ENCODE measurements around the gene PTPRC.

The PTPRC gene

DNA sequence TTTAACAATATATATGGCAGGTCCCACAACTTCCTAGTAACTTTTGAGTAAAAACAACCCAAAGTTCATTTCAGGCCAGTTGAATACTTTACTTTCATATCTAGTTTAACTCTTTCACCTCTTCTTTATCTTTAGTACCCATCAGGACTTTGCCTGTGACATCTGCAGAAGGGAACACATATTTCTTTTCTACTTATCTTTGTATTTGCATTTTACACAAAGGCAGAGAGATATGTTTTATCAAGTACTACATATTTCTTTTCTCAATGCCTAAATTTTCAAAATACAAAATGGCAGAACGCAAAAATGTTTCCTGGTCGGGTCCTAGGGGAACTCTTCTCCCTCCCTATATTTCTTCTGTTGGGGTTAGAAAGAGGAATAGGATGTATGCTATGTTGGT, 6.8 kb upstream of the PTPRC start:
- Histone ChIP-seq H2AFZ (ENCODE audit: low read depth) (no peak overlapping the region), H3K4me3 (IDR thresholded peaks at IDR 0.05; ENCODE audit: insufficient read depth, low read depth, low read length) (no peak overlapping the region), H3K27ac (no peak overlapping the region), H3K4me2 (no peak overlapping the region), H3K27me3 (ENCODE audit: insufficient read depth, low read depth) (no peaks in the 10 kb centered on the region), H4K20me1 (ENCODE audit: insufficient read depth) (no peaks in the 10 kb centered on the region), H3K9ac (no peak overlapping the region), H3K36me3 (ENCODE audit: insufficient read depth) (no peaks in the 10 kb centered on the region), H3K79me2 (ENCODE audit: insufficient read depth, low read depth) (no peaks in the 10 kb centered on the region), H3K4me1 (ENCODE audit: low read depth, poor library complexity, severe bottlenecking) (peaks cover 17% of the 10 kb centered on the region)
- TF ChIP-seq, protein P1, sequence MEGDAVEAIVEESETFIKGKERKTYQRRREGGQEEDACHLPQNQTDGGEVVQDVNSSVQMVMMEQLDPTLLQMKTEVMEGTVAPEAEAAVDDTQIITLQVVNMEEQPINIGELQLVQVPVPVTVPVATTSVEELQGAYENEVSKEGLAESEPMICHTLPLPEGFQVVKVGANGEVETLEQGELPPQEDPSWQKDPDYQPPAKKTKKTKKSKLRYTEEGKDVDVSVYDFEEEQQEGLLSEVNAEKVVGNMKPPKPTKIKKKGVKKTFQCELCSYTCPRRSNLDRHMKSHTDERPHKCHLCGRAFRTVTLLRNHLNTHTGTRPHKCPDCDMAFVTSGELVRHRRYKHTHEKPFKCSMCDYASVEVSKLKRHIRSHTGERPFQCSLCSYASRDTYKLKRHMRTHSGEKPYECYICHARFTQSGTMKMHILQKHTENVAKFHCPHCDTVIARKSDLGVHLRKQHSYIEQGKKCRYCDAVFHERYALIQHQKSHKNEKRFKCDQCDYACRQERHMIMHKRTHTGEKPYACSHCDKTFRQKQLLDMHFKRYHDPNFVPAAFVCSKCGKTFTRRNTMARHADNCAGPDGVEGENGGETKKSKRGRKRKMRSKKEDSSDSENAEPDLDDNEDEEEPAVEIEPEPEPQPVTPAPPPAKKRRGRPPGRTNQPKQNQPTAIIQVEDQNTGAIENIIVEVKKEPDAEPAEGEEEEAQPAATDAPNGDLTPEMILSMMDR (conservative IDR thresholded peaks at IDR 0.05; ENCODE audit: low read depth, low read length) = no peak

DNA sequence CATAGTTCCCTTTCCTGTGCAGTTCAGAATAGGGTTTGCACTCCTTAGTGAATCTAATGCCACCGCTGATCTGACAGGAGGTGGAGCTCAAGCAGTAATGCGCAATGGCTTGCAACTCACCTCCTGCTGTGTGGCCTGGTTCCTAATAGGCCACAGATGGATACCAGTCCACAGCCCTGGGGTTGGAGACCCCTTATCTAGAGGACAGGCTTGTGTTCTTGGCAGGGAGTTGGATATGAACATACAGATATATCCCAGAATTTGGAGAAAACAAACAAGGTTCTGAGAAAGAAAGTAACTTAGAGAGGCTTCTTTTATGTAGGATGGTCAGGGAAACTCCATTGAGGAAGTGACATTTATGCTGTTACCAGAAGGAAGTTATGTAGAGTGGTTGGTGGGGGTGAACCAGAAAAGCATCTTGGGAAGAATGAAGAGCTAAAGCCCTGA, 5.1 kb upstream of the PTPRC start:
- Histone ChIP-seq H3K4me3 (IDR thresholded peaks at IDR 0.05; ENCODE audit: insufficient read depth, low read depth, low read length) (no peak overlapping the region), H3K27ac (no peak overlapping the region), H3K9ac (no peak overlapping the region), H3K4me2 (no peak overlapping the region), H3K79me2 (ENCODE audit: insufficient read depth, low read depth) (no peaks in the 10 kb centered on the region), H3K36me3 (ENCODE audit: insufficient read depth) (no peaks in the 10 kb centered on the region), H2AFZ (ENCODE audit: low read depth) (no peak overlapping the region), H3K27me3 (ENCODE audit: insufficient read depth, low read depth) (no peaks in the 10 kb centered on the region), H3K4me1 (ENCODE audit: low read depth, poor library complexity, severe bottlenecking) (peaks cover under 1% of the 10 kb centered on the region), H4K20me1 (ENCODE audit: insufficient read depth) (no peaks in the 10 kb centered on the region)
- TF ChIP-seq, protein P1 (conservative IDR thresholded peaks at IDR 0.05; ENCODE audit: low read depth, low read length) = no peak

DNA sequence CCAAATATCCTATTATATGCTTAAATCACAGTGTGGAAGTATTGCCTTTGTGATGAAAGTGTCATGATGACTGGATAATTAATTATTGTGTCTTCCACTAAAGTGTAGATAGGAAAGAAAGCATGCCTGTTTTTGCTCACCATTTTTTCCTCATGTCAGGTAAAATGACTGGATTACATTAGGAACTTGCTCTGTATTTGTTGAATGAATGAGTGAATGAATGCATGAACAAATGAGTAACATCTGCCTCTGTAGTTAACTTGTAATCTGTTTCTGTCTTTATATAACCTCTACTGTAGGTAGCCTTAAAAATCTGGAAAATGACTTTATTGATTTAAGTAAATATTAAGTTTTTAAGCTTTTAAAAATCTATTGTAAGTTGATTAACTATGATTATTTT, 2.9 kb upstream of the PTPRC start:
- TF ChIP-seq, protein P1 (conservative IDR thresholded peaks at IDR 0.05; ENCODE audit: low read depth, low read length) = no peak
- Histone ChIP-seq H2AFZ (ENCODE audit: low read depth) (no peak overlapping the region), H3K79me2 (ENCODE audit: insufficient read depth, low read depth) (no peaks in the 10 kb centered on the region), H3K4me3 (IDR thresholded peaks at IDR 0.05; ENCODE audit: insufficient read depth, low read depth, low read length) (no peak overlapping the region), H3K4me2 (no peak overlapping the region), H3K27me3 (ENCODE audit: insufficient read depth, low read depth) (no peaks in the 10 kb centered on the region), H3K36me3 (ENCODE audit: insufficient read depth) (no peaks in the 10 kb centered on the region), H3K9ac (no peak overlapping the region), H4K20me1 (ENCODE audit: insufficient read depth) (no peaks in the 10 kb centered on the region), H3K4me1 (ENCODE audit: low read depth, poor library complexity, severe bottlenecking) (no peaks in the 10 kb centered on the region), H3K27ac (no peak overlapping the region)

DNA sequence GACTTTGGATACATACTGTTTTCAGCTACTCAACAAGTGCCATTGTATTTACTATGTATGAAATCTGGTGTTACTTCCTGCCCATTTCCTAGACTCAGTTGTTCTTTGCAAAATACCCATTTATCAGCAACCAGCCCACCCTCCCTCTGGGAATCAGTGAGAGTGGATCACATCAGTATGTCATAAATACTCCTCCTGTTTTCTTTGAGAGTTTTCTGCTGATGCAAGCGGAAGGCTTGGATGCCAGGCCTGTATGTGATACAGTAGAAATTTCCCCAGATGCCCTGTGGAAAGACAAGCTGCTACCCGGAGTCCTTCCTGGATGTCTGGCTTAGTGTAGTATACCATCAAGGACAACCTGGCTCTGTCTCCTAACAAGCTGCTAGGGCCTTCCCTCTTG, 2.4 kb upstream of the PTPRC start:
- Histone ChIP-seq H3K4me3 (IDR thresholded peaks at IDR 0.05; ENCODE audit: insufficient read depth, low read depth, low read length) (no peak overlapping the region), H3K79me2 (ENCODE audit: insufficient read depth, low read depth) (no peaks in the 10 kb centered on the region), H3K4me1 (ENCODE audit: low read depth, poor library complexity, severe bottlenecking) (peaks cover 3% of the 10 kb centered on the region)

More for the DNA sequence above, 2.4 kb upstream of the PTPRC start:
- no peak overlapping the region for H3K27ac ChIP-seq
- no peak overlapping the region for H2AFZ ChIP-seq (ENCODE audit: low read depth)
- H3K9ac ChIP-seq = no peak overlapping the region
- no peaks in the 10 kb centered on the region for H3K27me3 ChIP-seq (ENCODE audit: insufficient read depth, low read depth)
- H3K4me2 ChIP-seq = no peak overlapping the region
- H3K36me3 ChIP-seq (ENCODE audit: insufficient read depth) = no peaks in the 10 kb centered on the region
- TF ChIP-seq, protein P1 (conservative IDR thresholded peaks at IDR 0.05; ENCODE audit: low read depth, low read length) = no peak
- H4K20me1 ChIP-seq (ENCODE audit: insufficient read depth) = no peaks in the 10 kb centered on the region

Measured in KMS-11 (cell line).